H9 (cell line): ENCODE results near the gene CRYGD. TPM values are rescaled to one million over a fixed set of nuclear protein-coding genes. Genes with fewer than 3 reads are reported as not detected.

Source experiments
- DNase-seq: peaks from one replicate; pipeline ENCODE4 v3.0.0-alpha.2; 2017
- H2AFZ ChIP-seq: one replicate; pipeline ENCODE4 v1.6.1; 2013; ENCODE audit warnings: mild to moderate bottlenecking, low read length, control low read depth, moderate library complexity
- H2AK5ac ChIP-seq: 2 replicates; pipeline ENCODE4 v1.6.1; 2013; ENCODE audit warnings: low read length, control low read depth, mixed read lengths; ENCODE audit not compliant: insufficient read length
- H2BK120ac ChIP-seq: one replicate; pipeline ENCODE4 v1.6.1; 2013; ENCODE audit warnings: low read depth, mild to moderate bottlenecking, low read length, control low read depth, inconsistent platforms; ENCODE audit not compliant: poor library complexity, severe bottlenecking
- H2BK12ac ChIP-seq: 2 replicates; pipeline ENCODE4 v1.6.1; 2013; ENCODE audit warnings: low read length, control low read depth, mixed read lengths, low read depth; ENCODE audit not compliant: insufficient read length
- H2BK15ac ChIP-seq: 2 replicates; pipeline ENCODE4 v1.6.1; 2013; ENCODE audit warnings: low read depth, low read length, control low read depth
- H2BK20ac ChIP-seq: one replicate; pipeline ENCODE4 v1.6.1; 2013; ENCODE audit warnings: low read depth, mild to moderate bottlenecking, low read length, control low read depth, inconsistent platforms; ENCODE audit not compliant: poor library complexity, severe bottlenecking
- H2BK5ac ChIP-seq: 2 replicates; pipeline ENCODE4 v1.6.1; 2013; ENCODE audit warnings: low read length, control low read depth, mixed read lengths; ENCODE audit not compliant: insufficient read length
- H3K14ac ChIP-seq: 2 replicates; pipeline ENCODE4 v1.6.1; 2013; ENCODE audit warnings: low read length, control low read depth; ENCODE audit not compliant: insufficient read depth
- H3K18ac ChIP-seq: 2 replicates; pipeline ENCODE4 v1.6.1; 2013; ENCODE audit warnings: low read depth, mild to moderate bottlenecking, mixed read lengths, low read length, control low read depth; ENCODE audit not compliant: insufficient read length
- H3K23ac ChIP-seq: 2 replicates; pipeline ENCODE4 v1.6.1; 2013; ENCODE audit warnings: low read length, control low read depth, mixed read lengths, low read depth; ENCODE audit not compliant: insufficient read length
- H3K23me2 ChIP-seq: 2 replicates; pipeline ENCODE4 v1.6.1; 2013; ENCODE audit warnings: low read depth, mild to moderate bottlenecking, mixed read lengths, low read length, control low read depth; ENCODE audit not compliant: insufficient read length, poor library complexity, severe bottlenecking
- H3K27ac ChIP-seq: 2 replicates; pipeline ENCODE4 v1.5.1; 2013; ENCODE audit warnings: low read length, control low read depth, mixed read lengths, low read depth; ENCODE audit not compliant: insufficient read length
- H3K27me3 ChIP-seq: 2 replicates; pipeline ENCODE4 v1.6.1; 2013; ENCODE audit warnings: low read length, control low read depth, inconsistent platforms; ENCODE audit not compliant: insufficient read depth
- H3K4ac ChIP-seq: 2 replicates; pipeline ENCODE4 v1.6.1; 2013; ENCODE audit warnings: low read depth, mild to moderate bottlenecking, control low read depth, inconsistent platforms, low read length, moderate library complexity
- H3K4me1 ChIP-seq: 2 replicates; pipeline ENCODE4 v1.6.1; 2013; ENCODE audit warnings: low read length, control low read depth, inconsistent platforms; ENCODE audit not compliant: insufficient read depth
- H3K4me2 ChIP-seq: 2 replicates; pipeline ENCODE4 v1.6.1; 2013; ENCODE audit warnings: low read length, control low read depth, mixed read lengths; ENCODE audit not compliant: insufficient read length, insufficient read depth
- H3K56ac ChIP-seq: 2 replicates; pipeline ENCODE4 v1.6.1; 2013; ENCODE audit warnings: low read depth, mild to moderate bottlenecking, mixed read lengths, low read length, control low read depth; ENCODE audit not compliant: insufficient read length
- H3K79me1 ChIP-seq: 2 replicates; pipeline ENCODE4 v1.6.1; 2013; ENCODE audit warnings: low read depth, mild to moderate bottlenecking, moderate library complexity, low read length, control low read depth, inconsistent platforms; ENCODE audit not compliant: insufficient read depth, poor library complexity, severe bottlenecking
- H3K79me2 ChIP-seq: 2 replicates; pipeline ENCODE4 v1.6.1; 2013; ENCODE audit warnings: low read length, control low read depth, inconsistent platforms; ENCODE audit not compliant: insufficient read depth
- H3K9ac ChIP-seq: 2 replicates; pipeline ENCODE4 v1.6.1; 2013; ENCODE audit warnings: low read length, control low read depth, mixed read lengths; ENCODE audit not compliant: insufficient read length; ENCODE audit errors: extremely low read depth
- H3K9me3 ChIP-seq: one replicate; pipeline ENCODE4 v1.6.1; 2013; ENCODE audit warnings: low read depth, low read length, inconsistent platforms; ENCODE audit not compliant: control insufficient read depth
- H3T11ph ChIP-seq: one replicate; pipeline ENCODE4 v1.6.1; 2013; ENCODE audit warnings: mild to moderate bottlenecking, low read length, control low read depth, inconsistent platforms
- H4K20me1 ChIP-seq: one replicate; pipeline ENCODE4 v1.6.1; 2013; ENCODE audit not compliant: control insufficient read depth, insufficient read length, insufficient read depth
- H4K5ac ChIP-seq: 2 replicates; pipeline ENCODE4 v1.6.1; 2013; ENCODE audit warnings: low read depth, mild to moderate bottlenecking, mixed read lengths, low read length, control low read depth; ENCODE audit not compliant: insufficient read length
- H4K8ac ChIP-seq: replicated peaks from 2 replicates; pipeline ENCODE4 v1.6.1; 2013; ENCODE audit warnings: low read length, control low read depth, mixed read lengths, low read depth; ENCODE audit not compliant: insufficient read length
- H4K91ac ChIP-seq: 2 replicates; pipeline ENCODE4 v1.6.1; 2013; ENCODE audit warnings: low read depth, mild to moderate bottlenecking, moderate library complexity, mixed read lengths, low read length, control low read depth; ENCODE audit not compliant: insufficient read length
- H3K27ac Mint-ChIP-seq, 3 experiments: 2 replicates in 2 of 3; 3 replicates in 1 of 3; pipeline ENCODE4 v1.8.0; 2020 to 2021; ENCODE audit warnings: mixed read lengths in 3 of 3, mild to moderate bottlenecking in 1 of 3, moderate library complexity in 1 of 3
- H3K27me3 Mint-ChIP-seq: 2 replicates; pipeline ENCODE4 v1.8.0; 2021; ENCODE audit warnings: low read depth, mild to moderate bottlenecking, moderate library complexity, mixed read lengths
- H3K36me3 Mint-ChIP-seq, 3 experiments: 2 replicates in 2 of 3; 3 replicates in 1 of 3; pipeline ENCODE4 v1.8.0; 2020 to 2021; ENCODE audit warnings: low read depth in 3 of 3, mixed read lengths in 3 of 3; ENCODE audit not compliant: insufficient read depth in 1 of 3
- H3K4me1 Mint-ChIP-seq, 2 experiments: 2 replicates each; pipeline ENCODE4 v1.8.0; 2020; ENCODE audit warnings: mixed read lengths in 2 of 2
- H3K4me3 Mint-ChIP-seq, 2 experiments: 2 replicates in 1 of 2; 3 replicates in 1 of 2; pipeline ENCODE4 v1.8.0; 2020 to 2021; ENCODE audit warnings: mild to moderate bottlenecking in 2 of 2, mixed read lengths in 2 of 2, moderate library complexity in 1 of 2
- H3K9me3 Mint-ChIP-seq, 2 experiments: 2 replicates in 1 of 2; 3 replicates in 1 of 2; pipeline ENCODE4 v1.8.0; 2020; ENCODE audit warnings: mild to moderate bottlenecking in 2 of 2, mixed read lengths in 2 of 2, moderate library complexity in 1 of 2
- WGBS: extraction: QIAGEN DNeasy Blood & Tissue Kit; methylation state at CpG from one replicate; pipeline ENCODE4 v1.1.7; 2013; ENCODE audit warnings: missing lambda C conversion rate, low lambda C conversion rate, mixed read lengths; ENCODE audit not compliant: insufficient read length; ENCODE audit errors: extremely low coverage; 5-methylcytosine and 5-hydroxymethylcytosine counted together
- total RNA-seq: library from RNA; stranded (reverse); gene quantifications from 2 replicates; pipeline ENCODE4 v1.2.1, GENCODE V29; 2021
- TF ChIP-seq, protein P1 (sequence below): fragments of 200-600 bp; sonication (generic); conservative IDR thresholded peaks from 3 replicates; pipeline ENCODE4 v1.8.0; 2021; ENCODE audit warnings: antibody characterized with exemption, mild to moderate bottlenecking

CRYGD gene
- total RNA-seq, 1 experiment from 2014 or later, result not detected

DNA sequence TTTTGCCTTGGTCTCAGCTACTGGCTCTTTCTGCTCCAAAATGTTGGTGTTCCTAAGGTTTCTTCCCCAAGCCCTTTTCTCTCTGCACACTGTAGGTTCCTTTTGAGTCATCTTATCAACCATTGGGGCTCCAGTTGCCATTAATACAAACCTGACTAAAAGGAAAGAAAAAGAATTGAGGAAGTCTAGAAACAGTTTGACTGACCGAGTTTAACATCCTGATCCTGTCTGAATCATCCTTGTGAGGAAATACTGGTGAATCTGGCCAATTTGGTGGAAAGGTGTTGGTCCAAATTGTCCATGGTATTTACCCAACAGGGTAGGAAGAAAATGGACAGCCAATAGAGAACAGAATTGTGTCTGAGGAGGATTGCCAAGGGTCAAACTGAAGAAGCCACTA lies 38.3 kb downstream of the CRYGD start:
- Histone ChIP-seq H3K56ac (no peak overlapping the region), H3K27me3 (no peaks in the 10 kb centered on the region), H2AK5ac (no peak overlapping the region), H3K4me2 (no peak overlapping the region), H3K4ac (no peak overlapping the region), H3K18ac (no peak overlapping the region), H4K8ac (no peak overlapping the region), H4K91ac (no peak overlapping the region), H4K5ac (no peak overlapping the region), H2BK20ac (no peak overlapping the region), H2BK15ac (no peak overlapping the region), H3K9ac (no peak overlapping the region), H3K79me1 (no peaks in the 10 kb centered on the region), H2BK120ac (no peak overlapping the region), H2BK12ac (no peak overlapping the region), H3K9me3 (no peaks in the 10 kb centered on the region), H3K14ac (no peak overlapping the region), H2AFZ (no peak overlapping the region), H3K27ac (no peak overlapping the region), H3K23ac (no peak overlapping the region), H3T11ph (no peak overlapping the region), H2BK5ac (no peak overlapping the region), H3K23me2 (no peaks in the 10 kb centered on the region), H4K20me1 (no peaks in the 10 kb centered on the region), H3K4me1 (no peaks in the 10 kb centered on the region), H3K79me2 (no peaks in the 10 kb centered on the region)
- TF ChIP-seq, protein P1, sequence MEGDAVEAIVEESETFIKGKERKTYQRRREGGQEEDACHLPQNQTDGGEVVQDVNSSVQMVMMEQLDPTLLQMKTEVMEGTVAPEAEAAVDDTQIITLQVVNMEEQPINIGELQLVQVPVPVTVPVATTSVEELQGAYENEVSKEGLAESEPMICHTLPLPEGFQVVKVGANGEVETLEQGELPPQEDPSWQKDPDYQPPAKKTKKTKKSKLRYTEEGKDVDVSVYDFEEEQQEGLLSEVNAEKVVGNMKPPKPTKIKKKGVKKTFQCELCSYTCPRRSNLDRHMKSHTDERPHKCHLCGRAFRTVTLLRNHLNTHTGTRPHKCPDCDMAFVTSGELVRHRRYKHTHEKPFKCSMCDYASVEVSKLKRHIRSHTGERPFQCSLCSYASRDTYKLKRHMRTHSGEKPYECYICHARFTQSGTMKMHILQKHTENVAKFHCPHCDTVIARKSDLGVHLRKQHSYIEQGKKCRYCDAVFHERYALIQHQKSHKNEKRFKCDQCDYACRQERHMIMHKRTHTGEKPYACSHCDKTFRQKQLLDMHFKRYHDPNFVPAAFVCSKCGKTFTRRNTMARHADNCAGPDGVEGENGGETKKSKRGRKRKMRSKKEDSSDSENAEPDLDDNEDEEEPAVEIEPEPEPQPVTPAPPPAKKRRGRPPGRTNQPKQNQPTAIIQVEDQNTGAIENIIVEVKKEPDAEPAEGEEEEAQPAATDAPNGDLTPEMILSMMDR, result no peak
- H3K27me3 Mint-ChIP-seq, result no peaks in the 10 kb centered on the region
- no CpG with 5 or more reads among the region's 1 CpG for WGBS
- H3K4me1 Mint-ChIP-seq, result no peaks in the 10 kb centered on the region
- DNase-seq, result no peak
- H3K9me3 Mint-ChIP-seq, result peaks cover 3 to 7% of the 10 kb centered on the region in 2 experiments; a peak in 3 of 5 replicates
- H3K4me3 Mint-ChIP-seq, result no peak overlapping the region
- peaks cover 0 to 2% (median 0%) of the 10 kb centered on the region in 3 experiments; a peak in 2 of 7 replicates for H3K36me3 Mint-ChIP-seq
- H3K27ac Mint-ChIP-seq, result no peak overlapping the region
